ENCODE measurements around the gene CCT6A.
"Not testable (repeated sequence)": the region's sequence is repeated elsewhere in the genome, so short reads cannot be mapped to it uniquely, and the experiment has no call there.

CCT6A gene, protein sequence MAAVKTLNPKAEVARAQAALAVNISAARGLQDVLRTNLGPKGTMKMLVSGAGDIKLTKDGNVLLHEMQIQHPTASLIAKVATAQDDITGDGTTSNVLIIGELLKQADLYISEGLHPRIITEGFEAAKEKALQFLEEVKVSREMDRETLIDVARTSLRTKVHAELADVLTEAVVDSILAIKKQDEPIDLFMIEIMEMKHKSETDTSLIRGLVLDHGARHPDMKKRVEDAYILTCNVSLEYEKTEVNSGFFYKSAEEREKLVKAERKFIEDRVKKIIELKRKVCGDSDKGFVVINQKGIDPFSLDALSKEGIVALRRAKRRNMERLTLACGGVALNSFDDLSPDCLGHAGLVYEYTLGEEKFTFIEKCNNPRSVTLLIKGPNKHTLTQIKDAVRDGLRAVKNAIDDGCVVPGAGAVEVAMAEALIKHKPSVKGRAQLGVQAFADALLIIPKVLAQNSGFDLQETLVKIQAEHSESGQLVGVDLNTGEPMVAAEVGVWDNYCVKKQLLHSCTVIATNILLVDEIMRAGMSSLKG

GRCh38 chr7:56051339-56052191 lies at the start of gene CCT6A, which contains the start of gene PSPH:
Gene CCT6A (plus strand): TSS chr7:56051765. CDS start chr7:56051849, 84 bp downstream.
Gene PSPH (minus strand): TSS chr7:56051444. CDS start chr7:56021212, 30,232 bp downstream.
- peak; percentile 97 for DNase-seq

DNA sequence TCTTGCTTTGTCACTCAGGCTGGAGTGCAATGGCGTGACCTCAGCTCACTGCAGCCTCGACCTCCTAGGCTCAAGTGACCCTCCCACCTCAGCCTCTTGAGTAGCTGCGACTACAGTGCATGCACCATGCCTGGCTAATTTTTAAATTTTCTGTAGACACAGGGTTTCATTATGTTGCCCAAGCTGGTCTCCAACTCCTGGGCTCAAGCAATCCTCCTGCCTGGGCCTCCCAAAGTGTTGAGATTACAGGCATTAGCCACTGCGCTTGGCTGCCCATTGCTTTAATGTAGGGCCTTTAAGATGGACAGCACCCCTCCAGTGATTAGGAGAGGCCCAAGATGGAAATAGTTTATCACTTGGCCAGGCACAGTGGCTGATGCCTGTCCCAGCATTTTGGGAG lies 47.8 kb upstream of the CCT6A start:
- DNase-seq, result no peak

DNA sequence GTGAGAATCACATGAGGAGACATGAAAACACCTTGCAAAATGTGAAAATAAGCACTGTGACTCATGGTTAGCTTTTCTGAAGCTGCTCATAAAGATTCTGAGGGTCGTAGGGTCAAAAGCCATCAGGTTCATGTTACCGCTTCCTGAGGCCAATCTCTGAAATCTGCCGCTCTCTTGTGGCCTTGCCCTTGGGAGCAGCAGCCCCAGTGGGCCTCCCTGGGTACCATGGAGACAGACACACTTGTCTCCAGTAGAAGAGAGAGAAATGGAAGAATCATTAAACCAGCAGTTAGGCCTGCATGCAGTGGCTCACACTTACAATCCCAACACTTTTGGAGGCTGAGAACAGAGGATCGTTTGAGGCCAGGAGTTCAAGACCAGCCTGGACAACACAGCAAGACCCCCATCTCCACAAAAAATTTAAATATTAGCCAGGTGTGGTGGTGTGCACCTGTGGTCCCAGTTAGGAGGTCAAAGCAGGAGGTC lies 44.4 kb upstream of the CCT6A start:
- no peak for DNase-seq

GRCh38 chr7:56007891-56008290 lies 43.7 kb upstream of the CCT6A start:
- no peak for DNase-seq

- DNase-seq, result no peak
These were observed 41.9 kb upstream of the CCT6A start for GRCh38 chr7:56009695-56010094.

DNA sequence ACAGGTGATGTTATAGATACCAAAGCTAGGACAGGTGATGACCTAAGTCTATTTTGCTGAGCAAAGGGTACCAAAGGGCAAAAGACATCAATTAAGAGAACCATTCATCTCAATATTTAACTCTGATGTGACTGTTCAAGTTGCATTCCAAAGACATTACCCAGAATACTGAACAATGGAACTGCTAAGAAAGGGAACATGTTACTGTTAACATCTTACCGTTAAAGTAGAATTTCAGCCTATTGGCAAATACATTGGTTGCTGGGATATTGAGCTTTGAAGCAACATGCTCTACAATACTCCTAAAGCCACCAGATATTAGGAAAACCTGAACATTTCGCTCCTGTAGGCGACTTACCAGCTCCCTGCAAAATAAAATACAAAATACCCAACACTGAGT lies 34.5 kb upstream of the CCT6A start:
- not testable (repeated sequence) for DNase-seq

DNA sequence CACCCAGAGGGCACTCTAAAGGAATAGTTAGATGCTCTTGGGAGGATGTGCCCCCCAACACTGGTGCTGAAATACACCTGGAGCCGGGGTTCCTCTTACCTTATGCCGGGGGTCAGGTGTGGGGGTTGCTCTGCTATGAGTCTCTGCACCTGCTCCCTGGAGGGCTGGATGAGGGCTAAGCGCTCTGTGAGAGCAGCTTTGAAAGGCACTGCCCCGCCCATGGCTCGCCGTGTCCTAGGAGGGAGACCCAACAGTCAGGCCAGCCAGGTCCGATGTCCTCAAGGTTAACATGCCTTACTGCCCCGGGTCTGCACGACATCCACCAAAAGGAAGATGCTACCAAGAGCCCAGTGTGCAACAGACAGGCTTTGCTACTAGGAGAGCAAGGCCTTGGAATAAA lies 32.1 kb upstream of the CCT6A start:
- DNase-seq, result no peak

- no peak for DNase-seq
These were observed 28.1 kb upstream of the CCT6A start for GRCh38 chr7:56023500-56023899.

DNA sequence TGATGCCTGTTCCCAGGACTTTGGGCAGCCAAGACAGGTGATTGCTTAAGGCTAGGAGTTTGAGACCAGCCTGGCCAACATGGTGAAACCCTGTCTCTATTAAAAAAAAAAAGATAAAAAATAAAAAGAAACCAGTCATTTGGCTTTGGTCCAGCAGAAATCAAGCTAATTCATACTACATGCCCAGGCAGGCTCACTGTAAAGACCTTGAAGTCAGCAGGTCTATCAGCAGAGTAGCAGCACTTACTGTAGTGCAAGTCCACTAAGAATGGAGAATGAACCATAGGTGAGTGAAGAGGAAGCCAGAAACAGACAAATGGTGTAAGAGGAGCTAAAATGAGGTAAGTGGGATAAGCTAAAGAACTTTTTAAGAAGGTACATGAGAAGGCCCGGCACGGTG lies 25.0 kb upstream of the CCT6A start:
- DNase-seq, result no peak

- no peak for DNase-seq
These were observed 22.5 kb upstream of the CCT6A start for GRCh38 chr7:56028942-56029630.

- DNase-seq, result no peak
These were observed 21.2 kb upstream of the CCT6A start for GRCh38 chr7:56030340-56030739.

DNA sequence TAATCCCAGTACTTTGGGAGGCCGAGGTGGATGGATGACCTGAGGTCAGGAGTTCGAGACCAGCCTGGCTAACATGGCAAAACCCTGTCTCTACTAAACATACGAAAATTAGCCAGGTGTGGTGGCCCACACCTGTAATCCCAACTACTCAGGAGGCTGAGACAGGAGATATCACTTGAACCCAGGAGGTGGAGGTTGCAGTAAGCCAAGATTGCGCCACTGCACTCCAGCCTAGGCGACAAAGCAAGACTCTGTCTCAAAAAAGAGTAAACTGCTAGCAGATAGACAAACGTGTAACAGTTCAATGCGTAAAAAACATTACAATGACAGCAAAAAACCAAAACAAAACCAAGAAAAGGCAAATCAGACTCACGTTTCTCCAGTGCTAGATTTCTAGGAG lies 20.0 kb upstream of the CCT6A start:
- DNase-seq, result not testable (repeated sequence)

- DNase-seq, result not testable (repeated sequence)
These were observed 19.0 kb upstream of the CCT6A start for GRCh38 chr7:56032578-56032977.

DNA sequence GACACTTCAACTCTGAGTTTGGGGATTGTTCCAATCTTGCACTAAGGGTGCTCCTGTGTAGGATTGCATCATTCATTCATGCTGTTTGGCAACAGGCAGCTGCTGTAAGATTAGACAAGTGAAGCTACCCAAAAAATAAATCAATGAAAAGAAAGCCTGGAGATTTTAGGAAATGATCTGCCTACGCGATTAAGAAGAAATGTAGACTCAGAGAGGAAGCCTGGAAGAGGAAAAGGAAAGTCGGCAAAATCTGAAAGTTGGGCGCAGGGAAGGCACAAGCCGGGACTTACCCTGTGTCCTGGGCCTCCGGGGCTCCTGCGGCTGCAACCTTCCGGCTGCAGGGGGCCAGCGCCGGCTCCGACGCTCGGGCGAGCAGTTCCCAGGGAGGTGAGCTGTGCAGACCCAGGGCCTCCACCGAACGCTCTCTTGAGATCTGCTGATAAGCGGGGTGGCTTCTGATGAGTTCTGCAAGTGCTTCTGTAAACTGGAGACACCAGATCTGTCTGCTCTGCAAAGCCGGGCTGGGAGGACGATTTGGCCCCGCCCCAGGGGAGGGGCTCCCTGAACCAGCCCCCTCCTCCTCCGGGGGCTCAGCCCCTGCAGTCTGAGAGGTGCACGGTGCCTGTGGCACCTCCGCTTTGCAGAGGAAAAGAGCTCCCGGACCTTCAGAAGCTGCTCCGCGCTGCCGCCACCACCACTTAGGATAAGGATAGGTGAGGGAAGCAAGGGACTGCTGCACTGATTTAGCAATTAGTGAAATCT lies 17.7 kb upstream of the CCT6A start:
- peak; percentile 77 for DNase-seq

DNA sequence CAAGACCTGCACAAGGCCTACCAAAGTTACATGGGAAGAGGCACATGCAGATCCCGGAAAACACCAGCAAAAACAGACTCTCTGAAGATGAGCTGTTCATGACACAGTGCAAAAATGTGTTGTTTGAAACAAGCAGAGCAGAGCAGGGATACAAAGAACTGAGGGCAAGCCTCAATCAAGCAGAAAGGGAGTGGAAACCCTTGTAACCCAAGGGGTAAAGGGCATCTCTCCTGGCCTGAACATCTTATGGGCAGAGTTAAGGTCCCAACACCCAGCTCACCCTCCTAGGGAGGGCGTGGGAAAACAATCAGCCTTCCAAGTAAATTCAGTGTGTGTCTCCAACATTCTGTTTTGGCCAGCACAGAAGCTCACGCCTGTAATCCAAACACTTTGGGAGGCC lies 10.8 kb upstream of the CCT6A start:
- DNase-seq, result no peak

DNA sequence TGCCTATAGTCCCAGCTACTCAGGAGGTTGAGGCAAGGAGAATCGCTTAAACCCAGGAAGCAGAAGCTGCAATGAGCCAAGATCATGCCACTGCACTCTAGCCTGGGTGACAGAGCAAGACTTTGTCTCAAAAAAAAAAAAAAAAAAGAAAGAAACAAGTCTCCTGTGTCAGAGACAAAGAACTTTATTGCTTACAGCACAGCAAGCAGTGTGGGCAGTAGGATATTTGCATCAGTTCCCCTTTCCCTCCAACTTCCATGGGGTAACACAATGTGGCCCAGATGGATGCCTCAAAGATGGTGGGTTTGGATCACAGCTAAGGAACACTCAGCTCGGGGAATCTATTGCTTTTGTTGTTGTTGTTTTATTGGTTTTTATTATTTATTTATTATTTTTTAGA lies 5.8 kb upstream of the CCT6A start:
- DNase-seq, result not testable (repeated sequence)

DNA sequence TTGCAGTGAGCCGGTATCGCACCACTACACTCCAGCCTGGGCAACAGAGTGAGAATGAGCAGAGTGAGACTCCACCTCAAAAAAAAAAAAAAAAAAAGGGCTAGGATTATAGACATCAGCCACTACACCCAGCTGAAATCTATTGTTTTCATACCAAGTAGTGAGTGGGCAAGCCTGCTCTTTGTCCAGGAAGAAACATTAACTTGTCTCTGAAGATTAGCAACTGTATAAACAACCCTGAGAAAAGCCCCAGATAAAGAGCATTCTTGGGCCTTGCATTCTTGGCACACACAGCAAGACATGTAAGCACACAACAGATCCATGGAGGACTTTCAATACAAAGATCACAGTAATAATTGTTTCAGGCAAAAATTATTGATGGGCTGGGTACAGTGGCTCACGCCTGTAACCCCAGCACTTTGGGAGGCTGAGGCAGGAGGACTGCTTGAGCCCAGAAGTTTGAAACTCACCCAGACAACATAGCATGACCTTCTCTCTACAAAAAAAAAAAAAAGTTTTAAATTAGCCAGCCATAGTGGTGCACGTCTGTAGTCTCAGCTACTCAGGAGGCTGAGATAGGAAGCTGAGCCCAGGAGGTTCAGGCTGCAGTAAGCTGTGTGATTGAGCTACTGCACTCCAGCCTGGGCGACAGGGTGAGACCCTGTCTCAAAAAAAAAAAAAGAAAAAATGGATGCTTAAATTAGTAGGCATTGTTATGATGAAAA lies 4.7 kb upstream of the CCT6A start:
- DNase-seq, result no peak

- not testable (repeated sequence) for DNase-seq
These were observed 4.0 kb upstream of the CCT6A start for GRCh38 chr7:56047446-56048116.

DNA sequence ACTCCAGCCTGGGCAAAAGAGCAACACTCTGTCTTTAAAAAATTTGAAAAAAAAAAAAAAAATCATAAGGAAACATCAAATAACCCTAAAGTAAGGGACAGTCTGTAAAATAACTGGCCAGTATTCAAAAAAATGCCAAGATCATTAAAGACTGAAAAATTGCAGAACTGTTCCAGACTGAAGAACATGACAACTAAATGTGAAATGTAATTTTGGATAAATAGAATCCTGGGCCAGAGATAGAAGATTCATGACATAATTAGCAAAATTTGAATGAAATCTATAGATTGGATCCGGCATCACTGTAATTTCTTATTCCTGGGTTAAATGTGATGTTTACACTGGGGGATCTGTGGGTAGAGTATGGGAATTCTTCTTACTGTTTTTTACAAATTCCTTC lies 3.3 kb upstream of the CCT6A start:
- no peak for DNase-seq

DNA sequence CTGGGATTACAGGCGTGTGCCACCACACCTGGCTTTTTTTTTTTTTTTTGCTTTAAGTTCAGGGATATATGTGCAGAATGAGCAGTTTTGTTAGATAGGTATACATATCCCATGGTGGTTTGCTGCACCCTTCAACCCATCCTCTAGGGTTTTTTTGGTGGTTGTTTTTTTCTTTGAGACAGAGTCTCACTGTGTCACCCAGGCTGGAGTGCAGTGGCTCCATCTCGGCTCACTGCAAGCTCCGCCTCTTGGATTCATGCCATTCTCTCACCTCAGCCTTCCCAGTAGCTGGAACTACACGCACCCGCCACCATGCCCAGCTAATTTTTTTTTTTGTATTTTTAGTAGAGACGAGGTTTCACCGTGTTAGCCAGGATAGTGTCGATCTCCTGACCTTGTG lies 2.8 kb upstream of the CCT6A start:
- not testable (repeated sequence) for DNase-seq

DNA sequence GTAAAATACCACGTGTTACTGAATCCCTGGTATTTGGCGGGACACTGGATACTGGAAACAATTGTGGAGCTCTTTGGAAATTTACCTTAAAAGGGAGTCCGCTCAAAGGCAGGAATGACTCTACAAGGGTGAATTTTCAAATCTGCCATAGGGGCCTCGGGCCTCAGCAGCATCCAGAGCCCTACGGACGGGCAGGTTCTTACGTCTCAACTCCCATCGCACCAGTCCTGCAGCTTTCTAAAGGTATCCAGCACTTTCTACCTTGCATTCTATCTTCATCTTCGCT lies 569 bp upstream of the CCT6A start:
- no peak for DNase-seq
